RPMI7951 (cell line): Measurements from ENCODE around the gene MARCHF6. TPM values are rescaled to one million over a fixed set of nuclear protein-coding genes. Genes with fewer than 3 reads are reported as not detected.
"Not testable (repeated sequence)": the region's sequence is repeated elsewhere in the genome, so short reads cannot be mapped to it uniquely, and the experiment has no call there.

ENCODE experiments used
- DNase-seq: peaks from one replicate; pipeline ENCODE4 v3.0.0-alpha.2; 2012; ENCODE audit warnings: low read depth
- total RNA-seq: library from RNA; depleted of rRNA; stranded (reverse); fragments of >200 nt; shearing (Covaris generic); gene quantifications from 2 replicates; pipeline ENCODE4 v1.2.3, GENCODE V29; 2014

The MARCHF6 gene
- total RNA-seq, 1 experiment from 2014 or later, result 22.3 TPM

DNA sequence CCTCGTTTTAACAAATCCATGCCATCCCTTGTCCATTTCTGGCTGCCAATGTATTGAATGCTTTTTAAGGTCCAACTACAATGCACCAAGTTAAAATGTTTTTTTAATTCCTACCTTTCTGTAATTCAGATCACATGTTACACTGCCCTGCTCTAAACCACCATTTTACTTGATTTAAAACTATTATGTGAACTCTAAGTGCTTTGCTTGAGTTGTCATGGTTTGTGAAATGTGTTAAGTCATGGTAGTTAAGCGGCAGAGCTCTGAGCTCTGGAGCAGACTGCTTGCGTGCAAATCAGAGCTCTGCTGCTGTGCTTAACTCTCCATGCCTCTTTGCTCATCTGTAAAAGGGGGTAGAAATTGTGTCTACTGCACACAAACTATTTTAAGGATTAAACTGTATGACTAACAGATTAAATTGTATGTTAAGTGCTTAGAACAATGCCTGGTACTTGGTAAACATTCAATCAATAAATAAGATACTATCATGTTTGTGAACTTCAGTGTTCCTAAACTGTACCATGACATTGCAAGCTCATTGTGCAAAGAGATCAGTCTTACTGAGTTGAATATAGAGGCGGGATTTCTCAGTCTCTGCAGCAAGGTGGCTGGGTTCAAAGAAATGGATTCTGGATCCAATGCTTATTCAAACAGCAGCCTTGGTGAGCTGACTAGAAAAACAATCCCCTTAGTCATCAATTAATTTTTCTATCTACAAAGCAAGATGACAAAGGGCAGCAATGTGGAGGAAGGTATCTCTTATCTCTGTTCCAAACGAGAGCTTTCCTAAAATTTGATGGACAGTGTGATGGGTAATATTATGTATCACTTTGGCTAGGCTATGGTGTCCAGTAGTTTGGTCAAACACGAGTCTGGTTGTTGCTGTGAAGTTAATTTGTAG lies 29.7 kb upstream of the MARCHF6 start:
- peak; percentile 26 for DNase-seq

DNA sequence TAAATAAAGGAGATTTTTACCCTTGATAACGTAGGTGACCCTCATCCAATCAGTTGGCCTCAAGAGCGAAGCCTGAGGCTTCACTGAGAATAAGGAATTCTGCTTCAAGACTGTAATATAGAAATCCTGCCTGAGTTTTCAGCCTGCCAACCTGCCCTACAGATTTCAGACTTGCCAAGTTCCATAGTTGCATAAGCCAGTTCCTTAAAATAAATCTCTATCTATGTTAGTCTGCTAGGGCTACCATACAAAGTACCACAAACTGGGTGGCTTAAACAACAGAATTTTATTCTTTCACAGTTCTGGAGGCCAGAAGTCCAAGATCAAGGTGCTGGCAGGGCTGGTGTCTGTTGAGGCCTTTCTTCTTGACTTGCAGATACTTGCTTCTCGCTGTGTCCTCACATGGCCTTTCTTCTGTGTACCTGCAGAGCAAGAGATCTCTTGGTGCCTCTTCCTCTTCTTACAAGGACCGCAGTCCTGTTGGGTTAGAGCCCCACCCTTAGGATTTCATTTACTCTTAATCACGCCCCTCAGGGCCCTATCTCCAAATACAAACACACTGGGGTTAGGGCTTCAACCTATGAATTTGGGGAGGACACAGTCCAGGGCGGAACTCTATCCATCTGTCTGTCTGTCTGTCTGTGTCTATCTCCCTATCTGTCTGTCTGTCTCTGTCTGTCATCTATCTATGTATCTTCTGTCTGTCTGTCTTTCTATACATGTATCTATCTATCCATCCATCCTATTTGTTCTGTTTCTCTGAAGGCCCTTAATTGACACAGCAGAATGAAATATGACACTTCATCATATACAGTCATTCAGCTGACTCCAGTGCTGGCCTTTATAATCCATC lies 28.8 kb upstream of the MARCHF6 start:
- no peak for DNase-seq

DNA sequence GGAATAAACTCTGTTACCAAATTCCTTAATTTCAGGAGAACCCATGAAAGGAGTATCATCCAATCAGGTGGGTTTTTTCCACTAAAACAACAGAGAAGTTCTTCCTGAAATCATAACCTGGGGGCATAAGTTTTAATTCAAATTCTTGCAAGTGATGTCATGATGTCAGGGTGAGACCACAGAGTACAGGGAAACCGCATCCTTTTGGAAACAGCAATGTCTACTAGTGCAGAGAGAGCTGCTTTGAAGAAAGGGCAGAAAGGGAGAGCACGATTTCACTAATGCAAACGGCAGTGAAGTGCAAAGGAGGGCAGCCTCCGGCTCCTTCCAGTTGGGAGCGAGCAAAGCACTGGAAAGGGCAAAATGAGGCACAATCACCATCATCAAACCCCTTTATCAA lies 25.2 kb upstream of the MARCHF6 start:
- peak; percentile 85 for DNase-seq

DNA sequence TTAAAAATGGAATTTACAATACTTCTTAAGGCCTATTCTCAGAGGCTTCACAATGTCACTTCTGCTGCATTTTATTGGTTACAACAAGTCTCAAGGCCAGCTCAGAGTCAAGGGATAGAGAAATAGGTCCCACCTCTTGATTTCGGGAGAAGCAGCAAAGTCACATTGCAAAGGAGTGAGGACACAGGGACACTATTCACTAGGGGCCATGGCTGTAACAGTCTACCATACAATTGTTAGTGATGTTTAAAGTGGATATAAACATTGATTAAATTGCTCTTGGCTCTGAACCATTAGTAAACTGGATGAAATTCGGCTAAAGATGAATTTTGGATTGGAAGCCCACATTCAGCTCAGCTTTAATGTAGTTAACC lies 24.1 kb upstream of the MARCHF6 start:
- DNase-seq, result no peak

DNA sequence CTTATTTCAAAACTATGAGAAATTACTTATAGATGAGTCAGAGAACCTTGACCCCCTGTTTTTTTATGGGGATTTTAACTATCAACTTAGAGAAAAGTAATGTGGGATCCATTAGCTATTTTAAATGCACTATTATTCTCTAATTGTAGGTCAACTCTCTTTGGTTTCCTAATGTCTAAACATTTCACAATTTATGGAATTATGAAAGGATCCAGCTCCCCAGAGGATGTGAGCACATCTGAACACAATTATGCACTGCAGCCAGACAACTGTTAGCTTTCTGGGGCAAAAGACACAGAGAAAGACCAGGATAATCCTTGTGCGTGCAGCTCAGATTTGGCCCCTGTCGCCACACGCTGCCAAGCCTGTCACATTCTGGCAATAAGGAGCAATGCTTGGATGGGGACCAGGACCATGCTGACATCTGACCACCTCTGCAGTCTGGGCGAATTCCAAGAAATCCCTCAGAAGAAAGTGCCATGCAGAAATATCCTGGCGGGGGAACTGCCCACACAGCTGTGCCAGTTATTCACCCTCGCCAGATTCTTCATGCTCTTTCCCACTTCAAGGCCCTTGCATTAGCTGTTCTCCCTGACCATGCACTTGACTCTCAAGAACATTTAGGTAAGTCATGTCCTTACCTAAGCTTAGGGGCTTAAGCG lies 23.5 kb upstream of the MARCHF6 start:
- DNase-seq, result peak; percentile 70

DNA sequence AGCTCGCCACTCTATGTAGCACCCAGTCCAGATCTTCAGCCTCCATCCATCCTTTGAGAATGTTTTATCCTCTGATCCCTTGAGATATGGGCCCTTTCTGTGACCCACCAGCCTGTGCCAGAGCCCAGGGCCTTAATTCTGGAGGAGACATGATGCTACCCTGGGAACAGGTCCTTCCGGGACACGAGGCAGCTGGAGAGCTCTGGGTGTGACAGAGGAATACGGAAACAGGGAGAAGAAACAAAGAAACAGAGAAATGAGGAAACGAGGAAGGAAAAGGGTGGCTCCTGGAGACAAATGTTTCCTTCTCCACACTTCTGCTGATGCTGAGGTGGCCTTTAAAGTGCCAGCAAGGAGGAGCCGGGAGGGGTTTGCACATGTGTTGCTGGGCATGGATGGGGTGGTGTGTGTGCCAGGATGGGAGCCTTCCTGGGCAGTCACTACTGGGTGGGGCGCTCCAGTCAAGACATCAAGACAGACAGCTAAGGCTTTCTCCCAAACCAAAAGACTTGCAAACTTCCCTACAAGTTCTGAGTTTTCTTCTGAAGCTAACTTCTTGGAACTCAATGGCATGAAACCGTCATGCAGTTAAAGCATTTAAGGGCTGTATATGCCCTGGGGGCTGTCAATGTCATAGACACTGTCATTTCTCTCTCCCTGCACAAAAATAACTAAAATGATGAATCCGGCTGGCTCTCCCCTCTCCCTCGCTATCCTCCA lies 22.8 kb upstream of the MARCHF6 start:
- DNase-seq, result no peak

DNA sequence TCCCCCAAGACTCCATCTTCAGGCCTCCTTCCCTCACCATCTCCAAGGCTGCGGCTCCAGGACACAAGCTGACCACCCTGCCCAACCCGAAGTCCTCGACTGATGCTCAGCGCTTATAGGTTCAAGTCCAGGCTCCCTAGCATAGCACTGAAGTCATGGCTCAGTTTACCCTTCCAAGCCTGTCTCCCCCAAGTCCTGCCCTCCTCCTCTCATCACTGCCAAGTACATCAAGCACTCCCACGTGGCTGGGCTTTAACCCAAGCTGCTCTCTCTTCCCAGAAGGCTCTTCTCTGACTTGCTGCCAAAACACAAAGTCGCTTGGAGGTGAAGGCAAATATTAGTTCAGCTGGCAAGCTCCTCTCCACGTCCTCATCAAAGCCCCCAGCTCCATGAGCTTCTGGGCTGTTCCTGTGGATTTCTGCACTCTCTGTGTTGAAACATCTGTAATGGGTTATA lies 22.1 kb upstream of the MARCHF6 start:
- DNase-seq, result peak; percentile 58

DNA sequence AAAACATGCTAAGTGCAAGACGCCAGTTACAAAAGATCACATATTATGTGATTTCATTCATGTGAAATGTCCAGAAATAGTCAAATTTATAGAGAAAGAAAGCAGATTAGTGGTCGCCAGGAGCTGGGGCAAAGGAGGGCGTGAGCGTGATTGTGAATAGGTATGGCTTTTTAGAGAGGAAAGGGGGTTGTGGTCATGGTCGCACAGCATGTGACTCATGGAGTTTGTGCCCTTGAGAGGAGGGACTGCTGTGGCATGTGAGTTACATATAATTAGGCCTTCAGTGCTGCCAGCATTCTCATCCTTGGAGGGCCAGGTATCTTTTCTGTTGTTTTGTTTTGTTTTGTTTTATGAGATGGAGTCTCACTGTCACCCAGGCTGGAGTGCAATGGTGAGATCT lies 21.2 kb upstream of the MARCHF6 start:
- DNase-seq, result no peak

DNA sequence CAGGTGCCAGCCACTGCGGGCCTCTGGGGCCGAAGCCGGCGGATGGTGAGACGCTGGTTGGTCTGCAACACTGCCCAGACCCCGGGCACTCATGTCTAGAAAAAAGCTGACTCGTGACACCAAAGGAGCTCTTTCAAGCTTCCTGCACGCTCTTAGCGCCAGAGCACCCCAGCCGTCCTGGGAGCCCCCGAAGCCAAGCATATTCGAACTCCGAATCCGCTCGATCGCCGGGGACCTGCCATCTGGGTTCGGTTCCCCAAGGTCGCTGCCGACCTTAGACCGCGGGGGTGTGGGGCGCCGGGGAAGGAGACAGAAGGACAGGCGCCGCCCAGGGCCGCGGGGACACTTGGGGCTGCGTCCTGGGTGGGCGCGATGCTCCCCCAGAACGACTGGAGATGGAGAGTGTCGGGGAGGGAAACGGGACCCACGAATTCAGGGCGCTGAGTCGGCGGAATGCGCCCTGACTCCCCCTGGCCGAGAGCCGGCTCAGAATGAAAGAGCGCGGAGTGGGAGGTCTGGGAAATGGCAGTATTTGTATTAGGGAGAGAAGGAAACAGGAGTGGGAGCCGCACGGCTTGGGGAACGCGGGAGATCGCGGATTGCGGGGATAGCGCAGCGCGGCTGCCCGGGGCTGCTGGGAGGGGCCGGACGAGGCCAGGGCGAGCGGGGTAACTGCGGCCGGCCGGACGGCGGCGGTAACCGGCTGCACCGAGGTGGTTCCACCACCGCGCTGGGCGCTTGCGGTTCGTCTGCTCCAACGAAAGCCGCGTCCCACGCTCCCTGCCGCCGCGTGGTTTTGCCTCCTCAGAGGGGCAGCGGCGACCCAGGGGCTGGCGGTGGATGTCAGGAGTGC lies 20.1 kb upstream of the MARCHF6 start:
- DNase-seq, result peak; percentile 26

DNA sequence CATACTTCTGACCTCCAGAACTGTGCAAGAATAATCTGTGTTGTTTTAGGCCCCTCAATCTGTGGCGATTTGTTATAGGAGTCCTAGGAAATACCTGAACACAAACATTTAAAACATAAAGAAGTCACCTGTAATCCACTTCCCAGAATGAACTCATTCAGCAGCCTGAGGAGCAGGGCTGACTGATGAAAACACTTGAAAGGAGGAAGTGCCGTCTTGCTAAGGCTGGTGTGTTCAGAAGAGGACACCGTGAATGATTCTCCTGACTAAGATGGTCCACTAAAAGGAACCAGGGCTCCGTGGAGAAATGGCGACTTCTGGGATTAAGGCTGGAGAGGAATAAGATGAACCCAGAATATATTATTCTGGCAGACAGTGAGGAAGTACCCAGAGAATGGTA lies 18.7 kb upstream of the MARCHF6 start:
- DNase-seq, result no peak

DNA sequence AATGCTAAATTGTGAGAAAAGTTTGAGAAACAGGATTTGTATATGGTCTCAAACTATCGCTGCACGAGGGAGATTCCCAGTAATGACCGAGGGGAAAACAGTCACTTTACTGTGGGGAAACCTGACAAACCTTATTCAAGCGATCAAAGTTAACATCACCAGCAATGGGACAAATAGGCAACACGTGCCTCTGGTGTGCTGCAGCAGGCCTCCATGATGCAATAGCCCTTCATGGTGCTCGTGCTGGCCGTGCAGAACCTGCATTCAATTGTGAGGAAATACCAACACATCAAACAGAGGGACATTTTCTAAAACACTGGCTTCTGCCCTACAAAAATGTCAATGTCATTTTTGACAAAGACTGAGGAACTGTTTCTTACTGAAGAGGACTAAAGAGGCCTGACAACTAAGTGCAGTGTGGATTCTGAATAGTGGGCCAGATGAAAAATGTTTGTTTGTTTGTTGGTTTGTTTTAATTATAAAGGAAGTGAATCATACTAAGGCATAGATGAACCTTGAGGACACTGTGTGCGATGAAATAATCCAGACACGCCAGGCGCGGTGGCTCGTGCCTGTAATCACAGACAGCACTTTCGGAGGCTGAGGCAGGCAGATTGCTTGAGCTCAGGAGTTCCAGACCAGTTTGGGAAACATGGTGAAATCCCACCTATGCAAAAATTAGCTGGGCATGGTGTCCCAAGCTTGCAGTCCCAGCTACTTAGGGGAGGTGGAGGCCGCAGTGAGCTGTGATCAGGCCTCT lies 17.6 kb upstream of the MARCHF6 start:
- no peak for DNase-seq

DNA sequence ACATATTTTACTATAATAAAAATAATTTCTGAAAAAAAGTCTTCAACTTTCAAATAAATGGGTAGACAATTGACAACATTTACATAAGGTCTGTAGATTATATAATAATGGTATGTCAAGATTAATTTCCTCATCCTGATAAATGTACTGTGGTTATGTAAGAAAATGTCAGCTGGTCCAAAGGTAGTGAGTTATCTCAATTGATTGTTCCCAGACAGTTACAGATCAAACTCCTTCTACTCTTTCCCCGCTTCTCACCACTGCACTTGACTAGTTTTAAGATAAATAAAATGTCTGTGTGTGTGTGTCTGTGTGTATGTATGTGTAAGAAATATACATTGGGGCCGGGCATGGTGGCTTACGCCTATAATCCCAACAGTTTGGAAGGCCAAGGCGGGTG lies 16.4 kb upstream of the MARCHF6 start:
- DNase-seq, result no peak

DNA sequence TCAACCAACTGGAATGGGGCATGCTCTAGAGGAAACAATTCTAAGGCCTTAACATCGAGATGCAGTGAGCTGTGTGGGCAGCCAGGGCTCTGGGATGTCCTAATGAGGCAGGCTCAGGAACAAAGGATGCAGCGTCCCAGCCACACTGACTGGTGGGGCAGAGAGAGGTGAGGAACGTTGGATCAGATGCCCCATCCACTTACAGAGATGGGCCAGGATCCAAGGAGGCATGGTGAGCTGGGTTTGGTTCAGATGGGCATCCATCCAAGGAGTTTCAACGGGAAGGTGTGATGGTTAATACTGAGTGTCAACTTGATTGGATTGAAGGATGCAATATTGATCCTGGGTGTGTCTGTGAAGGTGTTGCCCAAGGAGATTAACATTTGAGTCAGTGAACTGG lies 15.5 kb upstream of the MARCHF6 start:
- no peak for DNase-seq

DNA sequence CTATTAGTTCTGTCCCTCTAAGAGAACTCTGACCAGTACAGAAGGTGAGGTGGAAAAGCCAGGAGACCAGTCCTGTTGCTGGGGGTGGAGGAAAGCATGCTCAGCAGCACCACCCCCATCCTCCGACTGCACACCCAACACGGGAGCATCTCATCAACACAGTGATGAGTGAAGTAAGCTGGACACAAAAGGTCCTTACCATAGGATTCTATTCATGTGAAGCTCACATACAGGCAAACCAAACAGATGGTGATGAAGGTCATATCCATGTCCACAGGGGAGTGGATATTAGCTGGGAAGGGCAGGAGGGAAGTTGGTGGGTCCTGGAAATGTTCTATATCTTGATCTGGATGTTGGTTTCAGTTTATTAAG lies 14.8 kb upstream of the MARCHF6 start:
- no peak for DNase-seq

DNA sequence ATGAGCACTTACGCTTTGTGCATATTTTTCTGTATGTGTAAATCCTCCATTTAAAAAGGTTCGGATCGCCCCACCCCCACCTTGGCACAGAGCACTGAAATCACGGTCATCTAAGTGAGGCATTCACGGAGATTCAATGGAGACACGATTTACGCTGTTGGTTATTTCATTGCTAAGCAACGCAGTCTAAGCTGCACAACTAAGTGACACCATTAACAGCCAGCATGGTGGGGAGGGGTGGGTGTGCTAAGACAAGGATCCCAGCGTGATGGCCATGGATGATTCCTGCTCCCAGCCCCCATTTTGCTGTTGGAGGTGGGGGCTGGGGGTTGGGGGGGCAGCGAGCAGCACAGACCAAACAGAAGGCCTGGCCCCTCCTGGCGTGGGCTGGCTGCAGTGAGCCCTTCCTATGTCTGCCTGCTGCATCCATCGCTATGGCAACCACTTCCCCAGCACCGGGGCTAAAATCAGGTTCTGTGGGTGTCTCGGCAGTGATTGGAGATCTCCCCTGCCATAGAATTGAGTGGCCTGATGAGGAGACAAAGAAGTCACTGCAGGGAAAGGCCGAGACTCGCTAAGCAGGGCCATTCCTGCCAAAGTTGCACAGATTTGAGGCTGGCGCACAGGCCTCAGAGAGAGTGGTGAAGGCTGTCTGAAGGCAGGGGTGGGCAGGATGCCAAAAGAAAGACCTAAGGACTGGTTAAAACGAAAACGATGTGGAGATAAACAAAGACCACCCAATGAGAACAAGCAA lies 14.3 kb upstream of the MARCHF6 start:
- no peak for DNase-seq

DNA sequence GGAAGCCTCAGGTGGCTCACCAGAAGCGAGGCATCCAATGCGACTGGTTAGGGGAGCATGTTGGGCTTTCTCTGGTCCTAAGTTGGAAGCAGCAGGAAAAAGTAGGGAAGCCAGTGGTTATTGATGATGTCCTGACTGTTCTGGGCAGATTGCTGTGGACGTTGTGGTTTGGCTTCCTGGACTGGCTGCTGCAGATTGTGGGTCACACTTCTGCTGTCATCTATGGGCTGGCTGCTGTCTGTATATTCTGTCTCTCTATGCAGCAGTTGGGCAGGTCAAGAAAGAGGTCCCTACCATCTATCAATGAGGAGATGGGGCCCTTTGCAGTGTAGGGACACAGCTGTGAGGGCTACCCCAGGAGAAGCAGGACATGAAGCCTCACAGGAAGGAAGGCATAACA lies 13.5 kb upstream of the MARCHF6 start:
- no peak for DNase-seq

DNA sequence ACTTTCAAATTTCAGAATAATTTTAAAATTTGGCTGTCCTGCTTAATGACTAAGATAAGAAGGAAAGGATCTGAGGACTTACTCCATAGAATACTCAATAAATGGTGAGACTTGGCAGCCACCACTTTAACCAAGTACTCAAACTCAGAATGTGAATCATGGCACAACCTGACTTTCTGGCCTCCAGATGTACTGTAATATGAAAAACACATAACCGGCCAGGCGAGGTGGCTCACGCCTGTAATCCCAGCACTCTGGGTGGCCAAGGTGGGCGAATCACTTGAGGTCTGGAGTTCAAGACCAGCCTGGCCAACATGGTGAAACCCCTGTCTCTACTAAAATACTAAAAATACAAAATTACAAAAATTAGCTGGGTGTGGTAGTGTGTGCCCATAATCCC lies 10.0 kb upstream of the MARCHF6 start:
- peak; percentile 25 for DNase-seq

DNA sequence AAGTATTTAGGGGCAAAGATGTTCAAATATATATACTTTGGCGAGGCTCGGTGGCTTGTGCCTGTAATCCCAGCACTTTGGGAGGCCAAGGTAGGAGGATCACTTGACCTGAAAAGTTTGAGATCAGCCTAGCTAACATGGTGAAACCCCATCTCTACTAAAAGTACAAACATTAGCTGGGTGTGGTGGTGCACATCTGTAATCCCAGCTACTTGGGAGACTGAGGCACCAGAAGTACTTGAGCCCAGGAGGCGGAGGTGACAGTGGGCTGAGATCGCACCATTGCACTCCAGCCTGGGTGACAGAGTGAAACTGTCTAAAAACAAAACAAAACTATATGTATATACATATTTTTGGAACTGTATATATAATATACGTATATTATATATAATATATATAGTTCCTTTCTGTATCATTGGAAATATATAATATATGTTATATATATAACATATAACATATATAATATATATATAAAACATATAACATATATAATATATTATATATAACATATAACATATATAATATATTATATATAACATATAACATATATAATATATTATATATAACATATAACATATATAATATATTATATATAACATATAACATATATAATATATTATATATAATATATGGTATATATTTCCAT lies 8.9 kb upstream of the MARCHF6 start:
- DNase-seq, result not testable (repeated sequence)

DNA sequence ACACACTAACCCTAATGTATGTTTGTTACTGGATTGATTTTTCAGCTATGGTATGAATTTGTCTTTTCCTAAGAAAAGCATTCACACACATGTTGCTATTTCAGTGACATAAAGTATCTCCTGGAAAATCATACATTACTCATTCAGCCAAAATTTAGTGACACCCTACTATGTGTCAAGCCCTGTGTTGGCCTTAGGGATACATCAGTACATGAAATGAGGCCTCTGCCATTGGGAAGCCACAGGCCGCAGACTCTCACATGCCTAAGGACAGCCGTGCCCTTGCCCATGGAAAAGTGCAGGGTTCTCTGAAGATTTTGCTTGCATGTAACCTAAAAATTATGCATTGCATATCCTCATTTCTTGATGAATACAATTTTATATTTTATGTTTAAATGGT lies 5.2 kb upstream of the MARCHF6 start:
- no peak for DNase-seq
